ENCODE data around the gene ART5.
"Not testable (repeated sequence)": the region's sequence is repeated elsewhere in the genome, so short reads cannot be mapped to it uniquely, and the experiment has no call there.

The ART5 gene

DNA sequence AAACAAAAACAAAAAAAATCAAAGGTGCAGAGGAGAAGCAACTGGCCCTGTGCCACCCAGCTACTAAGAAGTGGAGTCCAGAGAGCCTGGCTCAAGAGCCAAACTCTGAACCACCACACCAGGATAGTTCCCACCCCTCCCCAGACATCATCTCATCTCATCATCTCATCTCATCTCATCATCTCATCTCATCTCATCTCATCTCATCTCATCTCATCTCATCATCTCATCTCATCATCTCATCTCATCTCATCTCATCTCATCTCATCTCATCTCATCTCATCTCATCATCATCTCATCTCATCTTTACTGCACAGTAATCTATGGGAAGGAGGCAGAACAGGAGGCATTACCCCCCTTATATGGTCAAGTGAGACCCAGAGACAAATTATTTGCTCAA is 21.1 kb upstream of the ART5 start:
- Mint-ChIP-seq H3K27me3 (ENCODE audit: low read depth) (no peaks in the 10 kb centered on the region), H3K27ac (no peak overlapping the region), H3K4me3 (no peak overlapping the region), H3K9me3 (no peaks in the 10 kb centered on the region), H3K4me1 (no peaks in the 10 kb centered on the region), H3K36me3 (ENCODE audit: low read depth) (peaks cover 30% of the 10 kb centered on the region)
- TF ChIP-seq, protein P1, sequence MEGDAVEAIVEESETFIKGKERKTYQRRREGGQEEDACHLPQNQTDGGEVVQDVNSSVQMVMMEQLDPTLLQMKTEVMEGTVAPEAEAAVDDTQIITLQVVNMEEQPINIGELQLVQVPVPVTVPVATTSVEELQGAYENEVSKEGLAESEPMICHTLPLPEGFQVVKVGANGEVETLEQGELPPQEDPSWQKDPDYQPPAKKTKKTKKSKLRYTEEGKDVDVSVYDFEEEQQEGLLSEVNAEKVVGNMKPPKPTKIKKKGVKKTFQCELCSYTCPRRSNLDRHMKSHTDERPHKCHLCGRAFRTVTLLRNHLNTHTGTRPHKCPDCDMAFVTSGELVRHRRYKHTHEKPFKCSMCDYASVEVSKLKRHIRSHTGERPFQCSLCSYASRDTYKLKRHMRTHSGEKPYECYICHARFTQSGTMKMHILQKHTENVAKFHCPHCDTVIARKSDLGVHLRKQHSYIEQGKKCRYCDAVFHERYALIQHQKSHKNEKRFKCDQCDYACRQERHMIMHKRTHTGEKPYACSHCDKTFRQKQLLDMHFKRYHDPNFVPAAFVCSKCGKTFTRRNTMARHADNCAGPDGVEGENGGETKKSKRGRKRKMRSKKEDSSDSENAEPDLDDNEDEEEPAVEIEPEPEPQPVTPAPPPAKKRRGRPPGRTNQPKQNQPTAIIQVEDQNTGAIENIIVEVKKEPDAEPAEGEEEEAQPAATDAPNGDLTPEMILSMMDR (IDR thresholded peaks at IDR 0.05; ENCODE audit: unreplicated experiment in 3 of 3) = no peak

DNA sequence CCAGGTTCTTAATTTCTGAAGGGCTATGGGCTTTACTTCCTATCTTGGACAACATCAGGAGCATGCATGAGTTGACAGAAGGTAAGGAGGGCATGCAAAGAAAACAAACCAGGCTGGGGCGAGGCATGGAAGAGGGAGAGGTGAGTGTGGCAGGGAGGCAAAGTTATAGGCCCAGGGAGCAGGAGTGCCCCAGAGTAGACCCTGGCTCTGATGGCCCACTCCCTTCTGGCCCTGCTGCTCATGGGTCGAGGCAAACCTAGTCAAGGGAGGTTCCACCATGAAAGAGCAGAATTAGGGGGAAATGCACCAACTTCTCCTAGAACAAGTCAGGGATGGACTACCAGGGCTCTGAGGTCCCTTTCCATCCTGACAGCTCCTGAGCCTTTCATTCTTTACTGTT is 19.2 kb upstream of the ART5 start:
- Mint-ChIP-seq H3K4me1 (no peaks in the 10 kb centered on the region), H3K36me3 (ENCODE audit: low read depth) (peaks cover 22% of the 10 kb centered on the region), H3K27ac (no peak overlapping the region), H3K9me3 (no peaks in the 10 kb centered on the region), H3K27me3 (ENCODE audit: low read depth) (no peaks in the 10 kb centered on the region), H3K4me3 (no peak overlapping the region)
- TF ChIP-seq, protein P1 (IDR thresholded peaks at IDR 0.05; ENCODE audit: unreplicated experiment in 3 of 3) = no peak

DNA sequence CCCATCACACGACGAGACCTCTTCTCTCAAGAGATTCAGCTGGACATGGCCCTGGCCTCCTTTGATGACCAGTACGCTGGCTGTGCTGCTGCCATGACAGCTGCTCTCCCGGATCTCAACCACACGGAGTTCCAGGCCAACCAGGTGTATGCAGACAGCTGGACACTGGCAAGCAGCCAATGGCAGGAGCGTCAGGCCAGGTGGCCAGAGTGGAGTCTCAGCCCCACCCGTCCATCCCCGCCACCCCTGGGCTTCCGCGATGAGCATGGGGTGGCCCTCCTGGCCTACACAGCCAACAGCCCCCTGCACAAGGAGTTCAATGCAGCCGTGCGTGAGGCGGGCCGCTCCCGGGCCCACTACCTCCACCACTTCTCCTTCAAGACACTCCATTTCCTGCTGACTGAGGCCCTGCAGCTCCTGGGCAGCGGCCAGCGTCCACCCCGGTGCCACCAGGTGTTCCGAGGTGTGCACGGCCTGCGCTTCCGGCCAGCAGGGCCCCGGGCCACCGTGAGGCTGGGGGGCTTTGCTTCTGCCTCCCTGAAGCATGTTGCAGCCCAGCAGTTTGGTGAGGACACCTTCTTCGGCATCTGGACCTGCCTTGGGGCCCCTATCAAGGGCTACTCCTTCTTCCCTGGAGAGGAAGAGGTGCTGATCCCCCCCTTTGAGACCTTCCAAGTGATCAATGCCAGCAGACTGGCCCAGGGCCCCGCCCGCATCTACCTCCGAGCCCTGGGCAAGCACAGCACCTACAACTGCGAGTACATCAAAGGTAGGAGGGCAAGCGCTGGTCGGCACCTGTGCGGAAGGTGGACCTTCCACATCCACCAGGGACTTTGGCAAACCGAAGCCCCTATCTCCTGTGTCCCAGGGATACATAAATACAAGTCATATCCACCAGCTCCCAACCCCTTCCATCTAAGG is 18.1 kb upstream of the ART5 start:
- TF ChIP-seq, protein P1 (IDR thresholded peaks at IDR 0.05; ENCODE audit: unreplicated experiment in 3 of 3) = no peak
- Mint-ChIP-seq H3K4me1 (no peaks in the 10 kb centered on the region), H3K27me3 (ENCODE audit: low read depth) (no peaks in the 10 kb centered on the region), H3K9me3 (no peaks in the 10 kb centered on the region), H3K36me3 (ENCODE audit: low read depth) (peaks cover 14% of the 10 kb centered on the region), H3K27ac (no peak overlapping the region), H3K4me3 (no peak overlapping the region)

DNA sequence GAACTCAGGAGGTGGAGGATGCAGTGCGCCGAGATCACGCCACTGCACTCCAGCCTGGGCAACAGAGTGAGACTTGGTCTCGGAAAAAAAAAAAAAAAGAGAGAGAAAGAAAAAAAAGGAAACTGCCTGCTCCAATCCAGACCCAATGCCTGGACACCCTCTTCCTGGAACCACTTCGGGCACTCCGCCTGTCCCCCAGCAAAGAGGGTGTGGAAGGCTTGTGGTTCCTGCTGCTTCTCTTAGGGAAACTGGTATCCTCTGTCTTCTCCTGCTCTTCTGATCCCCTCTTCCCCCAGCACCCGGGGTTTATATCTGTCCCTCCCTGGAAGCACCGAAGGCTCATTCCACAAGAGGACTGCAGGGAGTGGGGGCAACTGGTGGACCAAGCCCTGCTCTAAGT is 16.5 kb upstream of the ART5 start:
- Mint-ChIP-seq H3K36me3 (ENCODE audit: low read depth) (peaks cover 5% of the 10 kb centered on the region), H3K4me3 (no peak overlapping the region), H3K9me3 (no peaks in the 10 kb centered on the region), H3K27ac (no peak overlapping the region), H3K27me3 (ENCODE audit: low read depth) (no peaks in the 10 kb centered on the region), H3K4me1 (no peaks in the 10 kb centered on the region)
- TF ChIP-seq, protein P1 (IDR thresholded peaks at IDR 0.05; ENCODE audit: unreplicated experiment in 3 of 3) = no peak

DNA sequence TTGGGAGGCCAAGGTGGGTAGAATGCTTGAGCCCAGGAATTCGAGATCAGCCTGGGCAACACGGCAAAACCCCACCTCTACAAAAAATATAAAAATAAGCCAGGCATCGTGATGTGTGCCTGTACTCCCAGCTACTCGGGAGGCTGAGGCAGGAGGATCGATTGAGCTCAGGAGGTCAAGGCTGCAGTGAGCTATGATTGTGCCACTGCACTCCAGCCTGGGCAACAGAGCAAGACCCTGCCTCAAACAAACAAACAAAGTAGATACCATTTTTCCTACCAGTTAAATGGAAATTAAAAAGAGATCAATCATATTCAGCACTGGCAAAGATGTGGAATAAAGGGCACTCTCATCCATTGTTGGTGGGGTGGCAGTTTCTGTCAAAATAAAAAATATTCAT is 15.5 kb upstream of the ART5 start:
- H3K9me3 Mint-ChIP-seq; H3K4me1 Mint-ChIP-seq; H3K4me3 Mint-ChIP-seq; H3K27ac Mint-ChIP-seq; H3K36me3 Mint-ChIP-seq (ENCODE audit: low read depth); H3K27me3 Mint-ChIP-seq (ENCODE audit: low read depth): not testable (repeated sequence)

DNA sequence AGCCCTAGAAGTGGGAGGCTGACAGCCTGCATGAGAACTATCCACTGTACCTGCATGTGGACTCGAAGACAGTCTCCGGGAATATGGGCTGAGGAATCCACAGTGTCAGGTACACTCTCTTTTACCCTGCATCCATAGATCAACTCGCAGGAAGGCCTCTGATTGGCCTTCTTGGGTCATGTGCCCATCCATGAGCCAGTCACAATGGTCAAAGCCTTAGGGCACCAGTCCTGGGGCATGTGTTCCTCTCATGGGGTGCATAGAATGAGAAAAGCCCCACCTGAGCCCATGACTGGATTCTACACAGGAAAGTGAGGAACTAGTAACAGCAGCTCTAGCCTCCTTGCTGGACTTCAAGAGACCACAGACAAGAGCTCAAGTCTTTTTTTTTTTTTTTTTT is 13.8 kb upstream of the ART5 start:
- H3K4me1 Mint-ChIP-seq = no peaks in the 10 kb centered on the region
- no peak overlapping the region for H3K4me3 Mint-ChIP-seq
- H3K36me3 Mint-ChIP-seq (ENCODE audit: low read depth) = no peaks in the 10 kb centered on the region
- H3K9me3 Mint-ChIP-seq = no peaks in the 10 kb centered on the region
- TF ChIP-seq, protein P1 (IDR thresholded peaks at IDR 0.05; ENCODE audit: unreplicated experiment in 3 of 3) = no peak
- H3K27ac Mint-ChIP-seq = no peak overlapping the region
- H3K27me3 Mint-ChIP-seq (ENCODE audit: low read depth) = peaks cover 14% of the 10 kb centered on the region

DNA sequence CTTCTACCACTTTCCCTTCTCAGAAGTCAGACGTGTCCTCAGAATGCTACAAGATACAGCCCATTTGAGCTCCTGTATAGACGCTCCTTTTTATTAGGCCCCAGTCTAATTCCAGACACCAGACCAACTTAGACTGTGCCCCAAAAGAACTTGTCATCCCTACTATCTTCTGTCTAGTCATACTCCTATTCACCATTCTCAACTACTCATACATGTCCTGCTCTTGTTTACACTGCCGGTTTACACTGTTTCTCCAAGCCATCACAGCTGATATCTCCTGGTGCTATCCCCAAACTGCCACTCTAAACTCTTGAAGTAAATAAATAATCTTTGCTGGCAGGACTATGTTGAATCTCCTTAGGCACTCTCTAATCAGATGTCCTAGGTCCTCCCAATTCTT is 10.7 kb upstream of the ART5 start:
- not testable (repeated sequence) for H3K27ac Mint-ChIP-seq; H3K9me3 Mint-ChIP-seq; H3K4me3 Mint-ChIP-seq; H3K4me1 Mint-ChIP-seq; H3K36me3 Mint-ChIP-seq (ENCODE audit: low read depth)
- H3K27me3 Mint-ChIP-seq (ENCODE audit: low read depth) = peaks cover 44% of the 10 kb centered on the region

DNA sequence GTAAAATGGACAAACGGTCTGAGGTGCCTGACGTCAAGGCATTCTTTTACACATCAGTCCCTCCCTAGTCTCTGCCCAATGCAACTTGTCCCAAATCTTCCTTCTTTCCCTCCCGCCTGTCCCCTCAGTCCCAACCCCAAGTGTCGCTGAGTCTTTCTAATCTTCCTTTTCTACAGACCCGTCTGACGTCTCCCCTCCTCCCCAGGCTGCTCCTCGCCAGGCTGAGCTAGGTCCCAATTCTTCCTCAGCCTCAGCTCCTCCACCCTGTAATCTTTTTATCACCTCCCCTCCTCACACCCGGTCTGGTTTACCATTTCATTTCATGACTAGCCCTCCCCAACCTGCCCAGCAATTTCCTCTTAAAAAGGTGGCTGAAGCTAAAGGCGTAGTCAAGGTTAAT is 7.6 kb upstream of the ART5 start:
- not testable (repeated sequence) for H3K9me3 Mint-ChIP-seq; H3K4me3 Mint-ChIP-seq; H3K36me3 Mint-ChIP-seq (ENCODE audit: low read depth); H3K27ac Mint-ChIP-seq; H3K4me1 Mint-ChIP-seq
- peaks cover 58% of the 10 kb centered on the region for H3K27me3 Mint-ChIP-seq (ENCODE audit: low read depth)

DNA sequence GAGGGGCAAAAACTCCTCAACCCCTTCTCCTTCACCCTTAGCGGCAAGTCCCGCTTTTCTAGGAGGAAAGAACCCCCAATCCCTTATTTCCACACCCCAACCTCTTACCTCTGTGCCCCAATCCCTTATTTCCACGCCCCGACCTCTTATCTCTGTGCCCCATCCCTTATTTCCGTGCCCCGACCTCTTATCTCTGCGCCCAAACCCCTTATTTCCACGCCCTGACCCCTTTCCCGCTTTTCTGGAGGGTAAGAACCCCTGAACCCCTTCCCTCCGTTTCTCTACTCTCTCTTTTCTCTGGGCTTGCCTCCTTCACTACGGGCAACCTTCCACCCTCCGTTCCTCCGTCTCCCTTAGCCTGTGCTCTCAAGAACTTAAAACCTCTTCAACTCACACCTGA is 7.1 kb upstream of the ART5 start:
- H3K4me3 Mint-ChIP-seq; H3K36me3 Mint-ChIP-seq (ENCODE audit: low read depth); H3K9me3 Mint-ChIP-seq; H3K4me1 Mint-ChIP-seq; H3K27ac Mint-ChIP-seq: not testable (repeated sequence)
- H3K27me3 Mint-ChIP-seq (ENCODE audit: low read depth) = peaks cover 58% of the 10 kb centered on the region

All from nephron (organoid).